Neural cell (in vitro differentiated cells): Measurements from ENCODE around the gene NCS1. TPM values are rescaled to one million over a fixed set of nuclear protein-coding genes. Genes with fewer than 3 reads are reported as not detected.

Experiments
- H2AFZ ChIP-seq: fragments of 200-600, 300-800 bp; sonication (generic), shearing (Covaris generic); 2 replicates; pipeline ENCODE4 v1.6.0; 2014; ENCODE audit warnings: low read depth, mild to moderate bottlenecking, antibody characterized with exemption, low read length, moderate library complexity
- H3F3A ChIP-seq: fragments of 200-600 bp; shearing (Covaris generic); 2 replicates; pipeline ENCODE4 v1.6.1; 2016; ENCODE audit warnings: mild to moderate bottlenecking, moderate library complexity, mixed read lengths, antibody characterized with exemption, low read length; ENCODE audit not compliant: insufficient read depth, poor library complexity, severe bottlenecking
- H3K27ac ChIP-seq: fragments of 200-600, 300-800 bp; sonication (generic), shearing (Covaris generic); 2 replicates; pipeline ENCODE4 v1.5.1; 2014; ENCODE audit warnings: mild to moderate bottlenecking, low read length, moderate library complexity
- H3K27me3 ChIP-seq: fragments of 300-800, 200-600 bp; sonication (generic), shearing (Covaris generic); 2 replicates; pipeline ENCODE4 v1.6.0; 2014; ENCODE audit warnings: mild to moderate bottlenecking, low read depth, low read length, moderate library complexity; ENCODE audit not compliant: insufficient read depth
- H3K36me3 ChIP-seq: fragments of 300-800, 200-600 bp; sonication (generic), shearing (Covaris generic); 2 replicates; pipeline ENCODE4 v1.5.1; 2014; ENCODE audit warnings: mild to moderate bottlenecking, antibody characterized with exemption, low read length, moderate library complexity; ENCODE audit not compliant: insufficient read depth
- H3K4me2 ChIP-seq: fragments of 300-800, 200-600 bp; sonication (generic), shearing (Covaris generic); 2 replicates; pipeline ENCODE4 v1.6.0; 2014; ENCODE audit warnings: mild to moderate bottlenecking, low read length
- H3K4me3 ChIP-seq: fragments of 300-800, 200-600 bp; sonication (generic), shearing (Covaris generic); 2 replicates; pipeline ENCODE4 v1.5.1; 2014; ENCODE audit warnings: mild to moderate bottlenecking, low read length, moderate library complexity
- H3K79me2 ChIP-seq: fragments of 200-600 bp; shearing (Covaris generic); replicated peaks from 2 replicates; pipeline ENCODE4 v1.6.0; 2014; ENCODE audit warnings: mild to moderate bottlenecking, low read length, moderate library complexity; ENCODE audit not compliant: insufficient read depth
- H3K9ac ChIP-seq: fragments of 300-800, 200-600 bp; sonication (generic), shearing (Covaris generic); 2 replicates; pipeline ENCODE4 v1.6.1; 2016; ENCODE audit warnings: mild to moderate bottlenecking, low read length, mixed read lengths
- H3K9me2 ChIP-seq: fragments of 200-600 bp; shearing (Covaris generic); 2 replicates; pipeline ENCODE4 v1.6.1; 2016; ENCODE audit warnings: mild to moderate bottlenecking, low read length, mixed read lengths; ENCODE audit not compliant: insufficient read depth
- H3K9me3 ChIP-seq: fragments of 200-600, 300-800 bp; sonication (generic), shearing (Covaris generic); 2 replicates; pipeline ENCODE4 v1.6.1; 2016; ENCODE audit warnings: mild to moderate bottlenecking, mixed run types, low read length, moderate library complexity, mixed read lengths
- H4K20me1 ChIP-seq: fragments of 200-600 bp; shearing (Covaris generic); 2 replicates; pipeline ENCODE4 v1.6.1; 2016; ENCODE audit warnings: mild to moderate bottlenecking, mixed run types; ENCODE audit not compliant: insufficient read depth
- CTCF ChIP-seq: fragments of 450-650 bp; IDR thresholded peaks from 2 replicates; pipeline ENCODE4 v1.5.1; 2014; ENCODE audit warnings: antibody characterized with exemption, mild to moderate bottlenecking, moderate library complexity; ENCODE audit not compliant: poor library complexity, severe bottlenecking
- EP300 ChIP-seq: fragments of 450-650 bp; conservative IDR thresholded peaks from 2 replicates; pipeline ENCODE4 v1.6.1; 2014; ENCODE audit warnings: antibody characterized with exemption, mild to moderate bottlenecking, moderate library complexity; ENCODE audit not compliant: poor library complexity, severe bottlenecking
- EZH2 ChIP-seq: fragments of 200-600, 300-800 bp; shearing (Covaris generic), sonication (generic); IDR thresholded peaks from 2 replicates; pipeline ENCODE4 v1.6.1; 2014; ENCODE audit warnings: antibody characterized with exemption, low read length, borderline replicate concordance, mild to moderate bottlenecking; ENCODE audit not compliant: insufficient read depth, poor library complexity, severe bottlenecking
- MXI1 ChIP-seq: fragments of 450-650 bp; conservative IDR thresholded peaks from 2 replicates; pipeline ENCODE4 v1.6.1; 2014; ENCODE audit warnings: antibody characterized with exemption, mild to moderate bottlenecking; ENCODE audit not compliant: poor library complexity, severe bottlenecking
- POLR2AphosphoS5 ChIP-seq: IDR thresholded peaks from 2 replicates; pipeline ENCODE4 v1.6.1; 2012
- RAD21 ChIP-seq: fragments of 450-650 bp; conservative IDR thresholded peaks from 2 replicates; pipeline ENCODE4 v1.6.1; 2014; ENCODE audit warnings: antibody characterized with exemption, mild to moderate bottlenecking, moderate library complexity
- REST ChIP-seq: IDR thresholded peaks from 2 replicates; pipeline ENCODE4 v1.6.1; 2012; ENCODE audit warnings: borderline replicate concordance
- SMC3 ChIP-seq: fragments of 450-650 bp; conservative IDR thresholded peaks from 2 replicates; pipeline ENCODE4 v1.6.1; 2014; ENCODE audit warnings: antibody characterized with exemption, mild to moderate bottlenecking, moderate library complexity; ENCODE audit not compliant: poor library complexity
- TAF1 ChIP-seq: IDR thresholded peaks from 2 replicates; pipeline ENCODE4 v1.6.1; 2012; ENCODE audit warnings: low read depth
- polyA plus RNA-seq: library from polyadenylated mRNA; depleted of rRNA; stranded (reverse); fragments of >200 nt; gene quantifications from 2 replicates; pipeline ENCODE4 v1.2.3, GENCODE V29; 2014

NCS1 gene
- polyA plus RNA-seq, 1 donor from 2014 or later: 73.3 TPM

- H3K9me2 ChIP-seq: no peaks in the 10 kb centered on the region
- TF ChIP-seq REST: no peak
- no peak for TF ChIP-seq RAD21
- no peak for TF ChIP-seq TAF1
- no peak for TF ChIP-seq MXI1
- no peak for TF ChIP-seq POLR2AphosphoS5
- no peak for TF ChIP-seq SMC3
- TF ChIP-seq CTCF: no peak
- TF ChIP-seq EZH2: no peak
- TF ChIP-seq EP300: no peak
- no peaks in the 10 kb centered on the region for H3K27me3 ChIP-seq
- H3K9ac ChIP-seq: no peak overlapping the region
- no peaks in the 10 kb centered on the region for H3K79me2 ChIP-seq
- H3F3A ChIP-seq: no peaks in the 10 kb centered on the region
- no peak overlapping the region for H3K4me3 ChIP-seq
- no peak overlapping the region for H3K27ac ChIP-seq
- no peaks in the 10 kb centered on the region for H3K9me3 ChIP-seq
- no peak overlapping the region for H2AFZ ChIP-seq
- H3K4me2 ChIP-seq: no peak overlapping the region
- no peaks in the 10 kb centered on the region for H3K36me3 ChIP-seq
- H4K20me1 ChIP-seq: peaks cover 3% of the 10 kb centered on the region
Measured at GRCh38 chr9:130215341-130216119, 43.3 kb downstream of the NCS1 start.

DNA sequence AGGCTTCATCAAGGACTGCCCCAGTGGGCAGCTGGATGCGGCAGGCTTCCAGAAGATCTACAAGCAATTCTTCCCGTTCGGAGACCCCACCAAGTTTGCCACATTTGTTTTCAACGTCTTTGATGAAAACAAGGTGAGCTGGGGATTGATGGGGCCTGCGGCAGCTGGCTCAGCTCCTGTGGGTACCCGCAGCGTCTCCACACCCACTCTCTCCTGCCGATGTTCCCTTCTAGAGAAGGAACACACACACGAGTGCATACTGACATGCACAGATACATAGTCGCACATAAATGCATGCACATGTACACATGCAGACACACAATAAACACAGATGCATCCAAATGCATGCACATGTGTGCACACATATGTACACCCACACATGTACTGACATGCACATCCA is 45.6 kb downstream of the NCS1 start:
- no peak overlapping the region for H3K4me3 ChIP-seq
- no peak for TF ChIP-seq CTCF
- TF ChIP-seq EP300: no peak
- no peak for TF ChIP-seq POLR2AphosphoS5
- no peak for TF ChIP-seq SMC3
- no peak for TF ChIP-seq EZH2
- no peak for TF ChIP-seq MXI1
- no peak for TF ChIP-seq REST
- no peak for TF ChIP-seq TAF1
- TF ChIP-seq RAD21: no peak
- no peak overlapping the region for H3K27ac ChIP-seq
- no peaks in the 10 kb centered on the region for H3K9me3 ChIP-seq
- no peaks in the 10 kb centered on the region for H3K9me2 ChIP-seq
- H3F3A ChIP-seq: no peaks in the 10 kb centered on the region
- H3K36me3 ChIP-seq: no peaks in the 10 kb centered on the region
- no peaks in the 10 kb centered on the region for H3K27me3 ChIP-seq
- H2AFZ ChIP-seq: no peak overlapping the region
- H3K79me2 ChIP-seq: no peaks in the 10 kb centered on the region
- H3K9ac ChIP-seq: no peak overlapping the region
- H3K4me2 ChIP-seq: no peak overlapping the region
- H4K20me1 ChIP-seq: peaks cover 3% of the 10 kb centered on the region
